GM23338 (cell line): ENCODE data around the gene FBXW11. TPM values are rescaled to one million over a fixed set of nuclear protein-coding genes. Genes with fewer than 3 reads are reported as not detected.

ENCODE experiments used
- ATAC-seq: fragments of 200-7000 bp; cut with Tn5 transposase; 3 replicates; pipeline ENCODE4 v1.9.1; 2020
- DNase-seq: peaks from one replicate; pipeline ENCODE4 v3.0.0-alpha.2; 2015; ENCODE audit warnings: low spot score
- H2AFZ ChIP-seq: fragments of 200-600 bp; sonication (generic); 2 replicates; pipeline ENCODE4 v1.8.0; 2016; ENCODE audit warnings: antibody characterized with exemption, mild to moderate bottlenecking, moderate library complexity
- H3F3A ChIP-seq: fragments of 200-600 bp; sonication (generic); replicated peaks from 2 replicates; pipeline ENCODE4 v1.8.0; 2017; ENCODE audit warnings: antibody characterized with exemption, mixed run types, low read depth
- H3K27ac ChIP-seq: fragments of 200-600 bp; sonication (generic); 2 replicates; pipeline ENCODE4 v1.6.1; 2016; ENCODE audit warnings: low read depth
- H3K27me3 ChIP-seq: fragments of 200-600 bp; sonication (generic); 2 replicates; pipeline ENCODE4 v1.8.0; 2016; ENCODE audit warnings: mild to moderate bottlenecking, mixed run types, moderate library complexity; ENCODE audit not compliant: insufficient read depth
- H3K36me3 ChIP-seq: fragments of 200-600 bp; sonication (generic); 2 replicates; pipeline ENCODE4 v1.8.0; 2016; ENCODE audit warnings: mild to moderate bottlenecking; ENCODE audit not compliant: insufficient read depth
- H3K4me1 ChIP-seq: fragments of 200-600 bp; sonication (generic); 2 replicates; pipeline ENCODE4 v1.8.0; 2016; ENCODE audit warnings: mild to moderate bottlenecking, moderate library complexity; ENCODE audit not compliant: insufficient read depth
- H3K4me2 ChIP-seq: fragments of 200-600 bp; sonication (generic); 2 replicates; pipeline ENCODE4 v1.7.1; 2017; ENCODE audit warnings: mixed run types
- H3K4me3 ChIP-seq: fragments of 200-600 bp; sonication (generic); 2 replicates; pipeline ENCODE4 v1.6.1; 2016; ENCODE audit warnings: mixed run types
- H3K79me2 ChIP-seq: fragments of 200-600 bp; sonication (generic); replicated peaks from 2 replicates; pipeline ENCODE4 v1.8.0; 2017; ENCODE audit warnings: mild to moderate bottlenecking; ENCODE audit not compliant: insufficient read depth
- H3K9me2 ChIP-seq: fragments of 200-600 bp; sonication (generic); 2 replicates; pipeline ENCODE4 v1.8.0; 2017; ENCODE audit not compliant: insufficient read depth
- H4K20me1 ChIP-seq: fragments of 200-600 bp; sonication (generic); replicated peaks from 2 replicates; pipeline ENCODE4 v1.8.0; 2017; ENCODE audit warnings: mild to moderate bottlenecking; ENCODE audit not compliant: insufficient read depth
- H3K27ac Mint-ChIP-seq: 2 replicates; pipeline ENCODE4 v1.8.0; 2020; ENCODE audit warnings: inconsistent platforms, mild to moderate bottlenecking, moderate library complexity, mixed read lengths
- H3K27me3 Mint-ChIP-seq: 3 replicates; pipeline ENCODE4 v1.8.0; 2022; ENCODE audit warnings: low read depth, mild to moderate bottlenecking, moderate library complexity, mixed read lengths, inconsistent platforms; ENCODE audit not compliant: insufficient read depth, poor library complexity
- H3K36me3 Mint-ChIP-seq: 3 replicates; pipeline ENCODE4 v1.8.0; 2021; ENCODE audit warnings: low read depth, mild to moderate bottlenecking, inconsistent platforms, moderate library complexity, mixed read lengths
- H3K4me1 Mint-ChIP-seq: 3 replicates; pipeline ENCODE4 v1.8.0; 2020; ENCODE audit warnings: mild to moderate bottlenecking, inconsistent platforms, mixed read lengths
- H3K4me3 Mint-ChIP-seq: 3 replicates; pipeline ENCODE4 v1.8.0; 2021; ENCODE audit warnings: moderate library complexity, mild to moderate bottlenecking, inconsistent platforms, mixed read lengths
- H3K9me3 Mint-ChIP-seq: 3 replicates; pipeline ENCODE4 v1.8.0; 2020; ENCODE audit warnings: moderate library complexity, mild to moderate bottlenecking, inconsistent platforms, mixed read lengths
- ETS1 ChIP-seq: IDR thresholded peaks from 2 replicates; pipeline ENCODE4 v1.6.1; 2016; ENCODE audit warnings: antibody characterized with exemption
- EZH2 ChIP-seq: fragments of 200-600 bp; sonication (generic); IDR thresholded peaks from one replicate; pipeline ENCODE4 v1.8.0; 2017; ENCODE audit warnings: antibody characterized with exemption, mild to moderate bottlenecking, low read depth; ENCODE audit not compliant: unreplicated experiment
- JUNB ChIP-seq: IDR thresholded peaks from one replicate; pipeline ENCODE4 v1.6.1; 2016; ENCODE audit warnings: antibody characterized with exemption; ENCODE audit not compliant: unreplicated experiment
- NANOG ChIP-seq: IDR thresholded peaks from 2 replicates; pipeline ENCODE4 v1.6.1; 2016; ENCODE audit warnings: antibody characterized with exemption, borderline replicate concordance
- POLR2AphosphoS5 ChIP-seq: IDR thresholded peaks from 2 replicates; pipeline ENCODE4 v1.6.1; 2016; ENCODE audit warnings: antibody characterized with exemption, low read depth
- REST ChIP-seq: IDR thresholded peaks from one replicate; pipeline ENCODE4 v1.6.1; 2018; ENCODE audit warnings: antibody characterized with exemption; ENCODE audit not compliant: unreplicated experiment
- STAT1 ChIP-seq: IDR thresholded peaks from one replicate; pipeline ENCODE4 v1.6.1; 2016; ENCODE audit warnings: antibody characterized with exemption; ENCODE audit not compliant: unreplicated experiment
- ZNF114 ChIP-seq: fragments of 250-450 bp; sonication (Bioruptor Pico); IDR thresholded peaks from 2 replicates; pipeline ENCODE4 v1.5.0; 2020; ENCODE audit warnings: mild to moderate bottlenecking, moderate library complexity
- ZNF462 ChIP-seq: fragments of 250-450 bp; sonication (Bioruptor Pico); IDR thresholded peaks from 2 replicates; pipeline ENCODE4 v1.5.0; 2020; ENCODE audit warnings: mild to moderate bottlenecking, moderate library complexity
- polyA plus RNA-seq: library from polyadenylated mRNA; unstranded; fragments of >200 nt; fragmentation: Nextera tagmentation; extraction: Ambion mirVana; gene quantifications from 2 replicates; pipeline ENCODE4 v1.2.1, GENCODE V29; 2016
- total RNA-seq: library from RNA; depleted of rRNA; stranded (reverse); fragments of >200 nt; shearing (Covaris generic); gene quantifications from 2 replicates; pipeline ENCODE4 v1.2.3, GENCODE V29; 2014

The FBXW11 gene
- total and polyA plus RNA-seq, 2 experiments from 2014 or later: 45.0 to 88.0 TPM

GRCh38 chr5:171891595-171891994 lies 114.8 kb downstream of the FBXW11 start:
- H3K36me3 ChIP-seq: peaks cover 20% of the 10 kb centered on the region
- Mint-ChIP-seq H3K36me3 (peaks cover 25% of the 10 kb centered on the region; the same call in 2 of the 3 replicates), H3K4me3 (no peak overlapping the region), H3K4me1 (no peaks in the 10 kb centered on the region), H3K27me3 (no peaks in the 10 kb centered on the region), H3K27ac (no peak overlapping the region), H3K9me3 (no peaks in the 10 kb centered on the region)
- H3K4me3 ChIP-seq: no peak overlapping the region
- H3F3A ChIP-seq: no peaks in the 10 kb centered on the region
- no peaks in the 10 kb centered on the region for H3K9me2 ChIP-seq
- peaks cover 21% of the 10 kb centered on the region for H4K20me1 ChIP-seq
- H3K4me2 ChIP-seq: no peak overlapping the region
- H3K27ac ChIP-seq: peak overlapping the region; percentile 28; the same call in 1 of the 2 replicates
- H3K79me2 ChIP-seq: peaks cover 23% of the 10 kb centered on the region
- no peaks in the 10 kb centered on the region for H3K4me1 ChIP-seq
- no peak overlapping the region for H2AFZ ChIP-seq
- ATAC-seq: no peak
- no peak for DNase-seq
- no peak for TF ChIP-seq JUNB
- no peak for TF ChIP-seq POLR2AphosphoS5
- TF ChIP-seq ETS1: no peak
- no peak for TF ChIP-seq STAT1
- no peak for TF ChIP-seq NANOG
- TF ChIP-seq ZNF114: no peak
- H3K27me3 ChIP-seq: no peaks in the 10 kb centered on the region

- Histone ChIP-seq H3K27me3 (no peaks in the 10 kb centered on the region), H3K4me3 (no peak overlapping the region), H3K27ac (peak overlapping the region; percentile 28; the same call in 1 of the 2 replicates), H3K79me2 (peaks cover 25% of the 10 kb centered on the region), H3K36me3 (peaks cover 20% of the 10 kb centered on the region), H3K4me1 (no peaks in the 10 kb centered on the region), H3F3A (no peaks in the 10 kb centered on the region), H3K9me2 (no peaks in the 10 kb centered on the region), H2AFZ (no peak overlapping the region), H4K20me1 (peaks cover 19% of the 10 kb centered on the region), H3K4me2 (no peak overlapping the region)
- ATAC-seq: no peak
- no peaks in the 10 kb centered on the region for H3K27me3 Mint-ChIP-seq
- DNase-seq: no peak
- peaks cover 25% of the 10 kb centered on the region; the same call in 2 of the 3 replicates for H3K36me3 Mint-ChIP-seq
- no peak overlapping the region for H3K27ac Mint-ChIP-seq
- H3K9me3 Mint-ChIP-seq: no peaks in the 10 kb centered on the region
- H3K4me3 Mint-ChIP-seq: no peak overlapping the region
- H3K4me1 Mint-ChIP-seq: no peaks in the 10 kb centered on the region
- TF ChIP-seq EZH2 (no peak), ZNF114 (no peak), POLR2AphosphoS5 (no peak), NANOG (no peak), ZNF462 (CRISPR knock-in tag) (no peak), REST (no peak), ETS1 (no peak), STAT1 (no peak), JUNB (no peak)
Measured at GRCh38 chr5:171891150-171891549, 115.3 kb downstream of the FBXW11 start.
